BJ (cell line): ENCODE measurements around the gene KIAA0232. TPM values are rescaled to one million over a fixed set of nuclear protein-coding genes. Genes with fewer than 3 reads are reported as not detected.

Source experiments
- CTCF ChIA-PET: fragments of 350-600 bp; formaldehyde crosslinking; extraction: SDS; loops from one replicate; lab custom pipeline; 2021; ENCODE audit warnings: antibody characterized with exemption, inconsistent platforms; lab: Yijun Ruan, JAX
- POLR2A ChIA-PET: fragments of 300-600 bp; sonication (Branson Sonifier 250); formaldehyde crosslinking; extraction: SDS; loops from one replicate; lab custom pipeline; 2021; ENCODE audit warnings: antibody characterized with exemption; lab: Charles Lee
- DNase-seq: peaks from one replicate; pipeline ENCODE4 v3.0.0-alpha.2; 2011; ENCODE audit warnings: low read depth
- H3K27me3 ChIP-seq: 2 replicates; pipeline ENCODE4 v1.6.0; 2011; ENCODE audit warnings: low read length; ENCODE audit not compliant: control insufficient read depth, insufficient read depth
- H3K36me3 ChIP-seq: 2 replicates; pipeline ENCODE4 v1.5.1; 2011; ENCODE audit warnings: low read length; ENCODE audit not compliant: control insufficient read depth, insufficient read depth
- H3K4me3 ChIP-seq: 2 replicates; pipeline ENCODE4 v1.5.1; 2011; ENCODE audit warnings: low read depth, mild to moderate bottlenecking, control low read depth, low read length
- polyA plus RNA-seq: library from polyadenylated mRNA; depleted of rRNA; stranded (reverse); fragments of >200 nt; gene quantifications from 2 replicates; pipeline ENCODE4 v1.2.3, GENCODE V29; 2011
- TF ChIP-seq, protein P1 (sequence below): IDR thresholded peaks from 2 replicates; pipeline ENCODE4 v1.5.1; 2011; ENCODE audit warnings: low read depth, mild to moderate bottlenecking, control low read depth, inconsistent platforms, low read length, moderate library complexity; ENCODE audit not compliant: insufficient read depth

The KIAA0232 gene
- polyA plus RNA-seq, 1 experiment, result 11.0 TPM

DNA sequence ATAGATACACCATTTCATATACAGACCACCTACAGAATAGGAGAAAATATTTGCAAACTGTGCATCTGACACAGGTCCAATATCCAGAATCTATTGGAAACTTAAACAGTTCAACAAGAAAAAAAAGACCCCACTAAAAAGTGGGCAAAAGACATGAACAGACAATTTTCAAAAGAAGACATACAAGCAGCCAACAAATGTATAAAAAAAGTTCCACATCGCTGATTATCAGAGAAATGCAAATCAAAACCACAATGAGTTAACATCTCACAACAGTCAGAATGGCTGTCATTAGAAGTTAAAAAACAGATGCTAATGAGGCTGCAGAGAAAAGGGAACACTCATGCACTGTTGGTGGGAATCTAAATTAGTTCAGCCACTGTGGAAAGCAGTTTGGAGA, 36.8 kb downstream of the KIAA0232 start:
- Histone ChIP-seq H3K27me3 (no peaks in the 10 kb centered on the region), H3K4me3 (no peak overlapping the region), H3K36me3 (no peaks in the 10 kb centered on the region)
- CTCF ChIA-PET, result interaction anchor here (1.2 kb wide), 1 partner anchor 54 kb away, joined by 3 read pairs; no protein-coding TSS in a partner anchor
- POLR2A ChIA-PET, result no interaction called here
- no peak for DNase-seq
- TF ChIP-seq, protein P1, sequence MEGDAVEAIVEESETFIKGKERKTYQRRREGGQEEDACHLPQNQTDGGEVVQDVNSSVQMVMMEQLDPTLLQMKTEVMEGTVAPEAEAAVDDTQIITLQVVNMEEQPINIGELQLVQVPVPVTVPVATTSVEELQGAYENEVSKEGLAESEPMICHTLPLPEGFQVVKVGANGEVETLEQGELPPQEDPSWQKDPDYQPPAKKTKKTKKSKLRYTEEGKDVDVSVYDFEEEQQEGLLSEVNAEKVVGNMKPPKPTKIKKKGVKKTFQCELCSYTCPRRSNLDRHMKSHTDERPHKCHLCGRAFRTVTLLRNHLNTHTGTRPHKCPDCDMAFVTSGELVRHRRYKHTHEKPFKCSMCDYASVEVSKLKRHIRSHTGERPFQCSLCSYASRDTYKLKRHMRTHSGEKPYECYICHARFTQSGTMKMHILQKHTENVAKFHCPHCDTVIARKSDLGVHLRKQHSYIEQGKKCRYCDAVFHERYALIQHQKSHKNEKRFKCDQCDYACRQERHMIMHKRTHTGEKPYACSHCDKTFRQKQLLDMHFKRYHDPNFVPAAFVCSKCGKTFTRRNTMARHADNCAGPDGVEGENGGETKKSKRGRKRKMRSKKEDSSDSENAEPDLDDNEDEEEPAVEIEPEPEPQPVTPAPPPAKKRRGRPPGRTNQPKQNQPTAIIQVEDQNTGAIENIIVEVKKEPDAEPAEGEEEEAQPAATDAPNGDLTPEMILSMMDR, result no peak

DNA sequence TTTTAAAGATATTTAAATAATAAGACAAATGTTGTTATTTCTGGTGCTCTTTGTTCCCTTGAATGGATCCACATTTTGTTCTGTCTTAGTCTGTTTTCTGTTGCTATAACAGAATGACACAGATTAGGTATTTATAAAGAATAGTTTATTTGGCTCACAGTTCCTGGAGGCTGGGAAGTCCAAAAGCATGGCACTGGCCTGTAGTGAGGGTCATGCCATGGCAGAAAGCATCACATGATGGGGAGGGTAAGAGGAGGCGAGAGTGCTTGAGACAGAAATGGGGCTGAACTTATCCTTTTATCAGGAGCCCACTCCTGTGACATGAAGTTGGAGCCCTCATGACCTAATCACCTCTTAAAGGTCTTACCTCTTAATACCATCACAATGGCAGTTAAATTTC, 38.2 kb downstream of the KIAA0232 start:
- DNase-seq, result no peak
- CTCF ChIA-PET, result no interaction called here
- POLR2A ChIA-PET, result no interaction called here
- TF ChIP-seq, protein P1, result no peak
- no peaks in the 10 kb centered on the region for H3K27me3 ChIP-seq
- H3K36me3 ChIP-seq, result peaks cover 2% of the 10 kb centered on the region; the same call in 1 of the 2 replicates
- no peak overlapping the region for H3K4me3 ChIP-seq

DNA sequence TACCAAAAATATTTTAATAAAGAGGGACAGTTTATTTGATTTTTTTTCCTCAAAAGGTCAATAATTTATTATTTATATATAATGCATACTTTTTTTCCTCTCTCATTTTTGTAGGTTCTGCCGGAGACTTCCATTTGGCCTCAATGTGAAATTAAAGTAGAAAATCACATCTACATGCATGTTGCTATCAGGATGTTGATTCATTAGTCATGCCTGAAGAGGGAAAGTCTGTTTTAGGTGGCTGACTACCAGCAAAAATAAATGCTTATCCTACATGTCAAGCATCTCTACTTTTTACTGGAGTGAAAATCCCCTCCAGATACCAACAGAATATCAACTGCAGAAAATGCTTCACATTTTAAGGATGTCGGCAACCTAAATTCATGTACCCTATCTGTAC, 41.5 kb downstream of the KIAA0232 start:
- no peak for DNase-seq
- Histone ChIP-seq H3K27me3 (no peaks in the 10 kb centered on the region), H3K36me3 (peaks cover 5% of the 10 kb centered on the region; the same call in 1 of the 2 replicates), H3K4me3 (no peak overlapping the region)
- ChIA-PET POLR2A (no interaction called here), CTCF (interaction anchor here (1.0 kb wide), 1 partner anchor 55 kb away, joined by 3 read pairs; no protein-coding TSS in a partner anchor)
- TF ChIP-seq, protein P1, result no peak

DNA sequence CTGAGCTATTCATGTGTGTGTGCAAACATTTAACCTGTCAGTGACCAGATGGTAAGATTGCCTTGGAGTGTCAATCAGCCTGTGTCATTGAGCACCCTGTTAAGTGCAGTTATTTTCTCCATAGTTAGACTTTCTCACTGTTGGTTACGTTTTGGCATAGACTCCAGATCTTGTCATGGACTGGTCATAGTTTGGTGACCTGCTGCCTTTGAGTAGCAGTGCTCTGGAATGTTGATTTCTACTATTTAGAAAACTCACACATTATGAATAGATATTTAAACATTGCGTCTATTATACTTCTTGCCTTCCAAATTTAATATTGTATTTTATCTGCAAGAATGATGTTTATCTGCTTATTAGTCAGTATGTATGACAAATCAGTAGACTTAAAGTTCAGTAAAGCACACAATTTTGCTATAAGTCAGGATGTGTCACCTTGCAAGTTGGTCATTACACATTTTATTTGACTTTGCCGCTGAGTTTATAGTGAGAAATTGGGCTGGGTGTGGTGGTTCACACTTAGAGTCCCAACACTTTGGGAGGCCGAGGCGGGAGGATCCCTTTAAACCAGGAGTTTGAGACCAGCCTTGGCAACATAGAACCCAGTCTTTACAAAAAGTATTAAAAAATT, 42.4 kb downstream of the KIAA0232 start:
- Histone ChIP-seq H3K36me3 (peaks cover 7% of the 10 kb centered on the region), H3K4me3 (no peak overlapping the region), H3K27me3 (no peaks in the 10 kb centered on the region)
- DNase-seq, result no peak
- ChIA-PET POLR2A (no interaction called here), CTCF (interaction anchor here (1.0 kb wide), 1 partner anchor 54 kb away, joined by 3 read pairs; no protein-coding TSS in a partner anchor)
- TF ChIP-seq, protein P1, result no peak

DNA sequence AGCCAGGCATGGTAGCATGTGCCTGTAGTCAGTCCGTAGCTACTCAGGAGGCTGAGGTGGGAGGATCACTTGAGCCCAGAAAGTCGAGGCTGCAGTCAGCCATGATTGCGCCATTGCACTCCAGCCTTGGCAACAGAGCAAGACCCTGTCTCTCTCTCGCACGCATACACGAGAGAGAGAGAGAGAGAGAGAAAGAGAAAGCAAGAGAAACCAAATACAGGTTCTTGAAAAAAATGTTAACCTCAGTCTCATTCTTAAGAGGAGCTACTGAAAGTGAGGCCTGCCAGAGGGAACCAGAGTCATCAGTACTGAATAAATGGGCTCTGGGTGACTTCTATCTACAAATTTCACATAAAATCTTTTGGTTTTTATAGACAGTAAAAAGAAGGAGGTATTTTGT, 42.9 kb downstream of the KIAA0232 start:
- POLR2A ChIA-PET, result no interaction called here
- TF ChIP-seq, protein P1, result no peak

More for the DNA sequence above, 42.9 kb downstream of the KIAA0232 start:
- CTCF ChIA-PET, result no interaction called here
- Histone ChIP-seq H3K27me3 (no peaks in the 10 kb centered on the region), H3K36me3 (peaks cover 7% of the 10 kb centered on the region), H3K4me3 (no peak overlapping the region)
- DNase-seq, result no peak
